ENCODE measurements around the gene SUN2. TPM values are rescaled to one million over a fixed set of nuclear protein-coding genes. Genes with fewer than 3 reads are reported as not detected.

The SUN2 gene
- total and polyA plus RNA-seq, 9 of the 15 experiments (the other 6 are each of a cell fraction or from before 2014, with no cell fraction given), result 0.11 to 42.6 (median 16.7) TPM

DNA sequence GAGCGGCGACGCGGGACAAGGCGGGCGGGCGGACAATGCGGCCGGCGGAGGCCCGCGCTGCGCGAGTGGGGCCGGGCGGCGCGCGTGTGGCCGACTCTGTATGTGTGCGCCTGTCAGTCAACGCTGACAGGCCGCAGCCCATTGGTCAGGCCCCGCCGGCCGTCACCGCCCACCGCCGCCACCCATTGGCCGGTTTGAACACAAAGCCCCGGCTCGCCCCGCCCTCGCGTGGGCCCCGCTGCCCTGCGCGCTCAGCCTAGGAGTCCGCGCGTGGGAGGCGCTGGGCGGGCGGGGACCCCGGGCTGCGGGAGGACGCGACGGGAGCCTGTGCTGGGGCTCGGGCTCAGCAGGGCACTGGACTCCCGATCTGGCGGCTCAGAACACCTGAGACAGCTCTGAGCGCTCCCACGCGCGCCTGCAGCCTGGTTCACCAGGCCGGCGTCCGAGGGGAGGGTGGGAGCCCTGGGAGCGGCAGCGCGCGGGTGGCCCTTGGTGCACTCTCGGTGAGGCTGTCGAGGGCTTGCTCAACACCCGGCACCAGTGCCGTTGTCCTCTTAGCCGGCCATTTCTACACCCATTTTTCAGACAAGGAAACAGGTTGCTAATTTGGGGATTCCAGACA is at the start of gene SUN2 (continued):
- TF ChIP-seq, protein P1, sequence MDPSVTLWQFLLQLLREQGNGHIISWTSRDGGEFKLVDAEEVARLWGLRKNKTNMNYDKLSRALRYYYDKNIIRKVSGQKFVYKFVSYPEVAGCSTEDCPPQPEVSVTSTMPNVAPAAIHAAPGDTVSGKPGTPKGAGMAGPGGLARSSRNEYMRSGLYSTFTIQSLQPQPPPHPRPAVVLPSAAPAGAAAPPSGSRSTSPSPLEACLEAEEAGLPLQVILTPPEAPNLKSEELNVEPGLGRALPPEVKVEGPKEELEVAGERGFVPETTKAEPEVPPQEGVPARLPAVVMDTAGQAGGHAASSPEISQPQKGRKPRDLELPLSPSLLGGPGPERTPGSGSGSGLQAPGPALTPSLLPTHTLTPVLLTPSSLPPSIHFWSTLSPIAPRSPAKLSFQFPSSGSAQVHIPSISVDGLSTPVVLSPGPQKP (CRISPR knock-in tag; IDR thresholded peaks at IDR 0.05), result no peak
- no peak for TF ChIP-seq STAT5A (IDR thresholded peaks at IDR 0.05; ENCODE audit: borderline replicate concordance, low read length)
- no peak for TF ChIP-seq NFE2 (IDR thresholded peaks at IDR 0.05; ENCODE audit: low read depth)
- peak; percentile 83 for TF ChIP-seq RBFOX2 (IDR thresholded peaks at IDR 0.05; ENCODE audit: low read depth, low read length)
- TF ChIP-seq, protein P2, sequence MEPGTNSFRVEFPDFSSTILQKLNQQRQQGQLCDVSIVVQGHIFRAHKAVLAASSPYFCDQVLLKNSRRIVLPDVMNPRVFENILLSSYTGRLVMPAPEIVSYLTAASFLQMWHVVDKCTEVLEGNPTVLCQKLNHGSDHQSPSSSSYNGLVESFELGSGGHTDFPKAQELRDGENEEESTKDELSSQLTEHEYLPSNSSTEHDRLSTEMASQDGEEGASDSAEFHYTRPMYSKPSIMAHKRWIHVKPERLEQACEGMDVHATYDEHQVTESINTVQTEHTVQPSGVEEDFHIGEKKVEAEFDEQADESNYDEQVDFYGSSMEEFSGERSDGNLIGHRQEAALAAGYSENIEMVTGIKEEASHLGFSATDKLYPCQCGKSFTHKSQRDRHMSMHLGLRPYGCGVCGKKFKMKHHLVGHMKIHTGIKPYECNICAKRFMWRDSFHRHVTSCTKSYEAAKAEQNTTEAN (CRISPR knock-in tag; IDR thresholded peaks at IDR 0.05), result no peak
- peak; percentile 56 for TF ChIP-seq SP2 (IDR thresholded peaks at IDR 0.05; ENCODE audit: extremely low read depth, low read depth, low read length, poor library complexity, severe bottlenecking)
- TF ChIP-seq ZNF121 (CRISPR knock-in tag; conservative IDR thresholded peaks at IDR 0.05), result no peak
- TF ChIP-seq NCOA1 (IDR thresholded peaks at IDR 0.05; ENCODE audit: low read depth), result no peak
- TF ChIP-seq, protein P3, sequence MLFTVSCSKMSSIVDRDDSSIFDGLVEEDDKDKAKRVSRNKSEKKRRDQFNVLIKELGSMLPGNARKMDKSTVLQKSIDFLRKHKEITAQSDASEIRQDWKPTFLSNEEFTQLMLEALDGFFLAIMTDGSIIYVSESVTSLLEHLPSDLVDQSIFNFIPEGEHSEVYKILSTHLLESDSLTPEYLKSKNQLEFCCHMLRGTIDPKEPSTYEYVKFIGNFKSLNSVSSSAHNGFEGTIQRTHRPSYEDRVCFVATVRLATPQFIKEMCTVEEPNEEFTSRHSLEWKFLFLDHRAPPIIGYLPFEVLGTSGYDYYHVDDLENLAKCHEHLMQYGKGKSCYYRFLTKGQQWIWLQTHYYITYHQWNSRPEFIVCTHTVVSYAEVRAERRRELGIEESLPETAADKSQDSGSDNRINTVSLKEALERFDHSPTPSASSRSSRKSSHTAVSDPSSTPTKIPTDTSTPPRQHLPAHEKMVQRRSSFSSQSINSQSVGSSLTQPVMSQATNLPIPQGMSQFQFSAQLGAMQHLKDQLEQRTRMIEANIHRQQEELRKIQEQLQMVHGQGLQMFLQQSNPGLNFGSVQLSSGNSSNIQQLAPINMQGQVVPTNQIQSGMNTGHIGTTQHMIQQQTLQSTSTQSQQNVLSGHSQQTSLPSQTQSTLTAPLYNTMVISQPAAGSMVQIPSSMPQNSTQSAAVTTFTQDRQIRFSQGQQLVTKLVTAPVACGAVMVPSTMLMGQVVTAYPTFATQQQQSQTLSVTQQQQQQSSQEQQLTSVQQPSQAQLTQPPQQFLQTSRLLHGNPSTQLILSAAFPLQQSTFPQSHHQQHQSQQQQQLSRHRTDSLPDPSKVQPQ (CRISPR knock-in tag; IDR thresholded peaks at IDR 0.05; ENCODE audit: borderline replicate concordance), result no peak
- TF ChIP-seq FOSL1 (tag; conservative IDR thresholded peaks at IDR 0.05), result peak; percentile 24; the same call in 1 of the 2 replicates
- peak; percentile 64 for TF ChIP-seq MTA3 (IDR thresholded peaks at IDR 0.05; ENCODE audit: borderline replicate concordance)
- no peak for TF ChIP-seq ZC3H11A (IDR thresholded peaks at IDR 0.05; ENCODE audit: low read depth, low read length)
- TF ChIP-seq SAFB (IDR thresholded peaks at IDR 0.05; ENCODE audit: borderline replicate concordance, low read depth, low read length), result peak; percentile 99
- TF ChIP-seq, protein P4, sequence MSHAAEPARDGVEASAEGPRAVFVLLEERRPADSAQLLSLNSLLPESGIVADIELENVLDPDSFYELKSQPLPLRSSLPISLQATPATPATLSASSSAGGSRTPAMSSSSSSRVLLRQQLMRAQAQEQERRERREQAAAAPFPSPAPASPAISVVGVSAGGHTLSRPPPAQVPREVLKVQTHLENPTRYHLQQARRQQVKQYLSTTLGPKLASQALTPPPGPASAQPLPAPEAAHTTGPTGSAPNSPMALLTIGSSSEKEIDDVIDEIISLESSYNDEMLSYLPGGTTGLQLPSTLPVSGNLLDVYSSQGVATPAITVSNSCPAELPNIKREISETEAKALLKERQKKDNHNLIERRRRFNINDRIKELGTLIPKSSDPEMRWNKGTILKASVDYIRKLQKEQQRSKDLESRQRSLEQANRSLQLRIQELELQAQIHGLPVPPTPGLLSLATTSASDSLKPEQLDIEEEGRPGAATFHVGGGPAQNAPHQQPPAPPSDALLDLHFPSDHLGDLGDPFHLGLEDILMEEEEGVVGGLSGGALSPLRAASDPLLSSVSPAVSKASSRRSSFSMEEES (CRISPR knock-in tag; IDR thresholded peaks at IDR 0.05), result no peak
- TF ChIP-seq SAP30 (IDR thresholded peaks at IDR 0.05; ENCODE audit: borderline replicate concordance, insufficient read depth, low read depth, low read length, poor library complexity, severe bottlenecking), result peak; percentile 43
